Activated T-cell treated with anti-CD3 and anti-CD28 coated beads, Interleukin-2, amount 50 U/mL, for 48 hours (primary cell): Measurements from ENCODE around the gene REV3L.
"Not testable (repeated sequence)": the region's sequence is repeated elsewhere in the genome, so short reads cannot be mapped to it uniquely, and the experiment has no call there.

Source experiments
- DNase-seq, 2 experiments: peaks; one replicate each; pipeline ENCODE4 v3.0.0-alpha.2; 2020

REV3L gene

GRCh38 chr6:111482959-111483735, at the start of gene REV3L:
Gene REV3L, minus strand, starts transcription at chr6:111483218. Its CDS starts 330 bp downstream, at chr6:111482888.
- DNase-seq: peak; percentile 91 to 92

GRCh38 chr6:111531185-111531584, 48.2 kb upstream of the REV3L start:
- DNase-seq: no peak

GRCh38 chr6:111530667-111531066, 47.6 kb upstream of the REV3L start:
- DNase-seq: no peak

GRCh38 chr6:111530218-111530617, 47.2 kb upstream of the REV3L start:
- DNase-seq: no peak

- no peak for DNase-seq
These were observed 44.3 kb upstream of the REV3L start for GRCh38 chr6:111527367-111527766.

- DNase-seq: no peak
These were observed 41.7 kb upstream of the REV3L start for GRCh38 chr6:111524735-111525134.

GRCh38 chr6:111524252-111524651, 41.2 kb upstream of the REV3L start:
- no peak for DNase-seq

- no peak for DNase-seq
These were observed 40.6 kb upstream of the REV3L start for GRCh38 chr6:111523484-111524167.

GRCh38 chr6:111522393-111523020, 39.5 kb upstream of the REV3L start:
- DNase-seq: no peak

GRCh38 chr6:111521497-111522270, 38.7 kb upstream of the REV3L start:
- DNase-seq: no peak

GRCh38 chr6:111520524-111520923, 37.5 kb upstream of the REV3L start:
- DNase-seq: no peak

GRCh38 chr6:111517965-111518364, 34.9 kb upstream of the REV3L start:
- DNase-seq: no peak

- no peak for DNase-seq
These were observed 32.2 kb upstream of the REV3L start for GRCh38 chr6:111515259-111515658.

- not testable (repeated sequence) for DNase-seq
These were observed 31.5 kb upstream of the REV3L start for GRCh38 chr6:111514531-111514930.

GRCh38 chr6:111507219-111507618, 24.2 kb upstream of the REV3L start:
- not testable (repeated sequence) for DNase-seq

- not testable (repeated sequence) for DNase-seq
These were observed 22.5 kb upstream of the REV3L start for GRCh38 chr6:111505498-111505897.

- no peak for DNase-seq
These were observed 20.6 kb upstream of the REV3L start for GRCh38 chr6:111503660-111504059.

GRCh38 chr6:111503194-111503593, 20.2 kb upstream of the REV3L start:
- no peak for DNase-seq

- no peak for DNase-seq
These were observed 19.1 kb upstream of the REV3L start for GRCh38 chr6:111502154-111502553.

- DNase-seq: no peak
These were observed 16.3 kb upstream of the REV3L start for GRCh38 chr6:111499269-111499793.

- DNase-seq: no peak
These were observed 12.1 kb upstream of the REV3L start for GRCh38 chr6:111494951-111495635.

GRCh38 chr6:111492499-111492898, 9.5 kb upstream of the REV3L start:
- DNase-seq: no peak
